Measurements from ENCODE around the gene EIF4G2.

The EIF4G2 gene

GRCh38 chr11:10792385-10793068, 16.2 kb downstream of the EIF4G2 start:
- DNase-seq (ENCODE audit: low read depth): peak; percentile 77
- peak; percentile 87 for TF ChIP-seq CTCF (conservative IDR thresholded peaks at IDR 0.05; ENCODE audit: control insufficient read depth, insufficient read depth, low read depth, low read length)
- H3K4me3 ChIP-seq (ENCODE audit: control insufficient read depth, low read depth, low read length): no peak overlapping the region

GRCh38 chr11:10786451-10786850, 22.3 kb downstream of the EIF4G2 start:
- no peak for DNase-seq (ENCODE audit: low read depth)
- H3K4me3 ChIP-seq (ENCODE audit: control insufficient read depth, low read depth, low read length): no peak overlapping the region
- TF ChIP-seq CTCF (conservative IDR thresholded peaks at IDR 0.05; ENCODE audit: control insufficient read depth, insufficient read depth, low read depth, low read length): no peak

DNA sequence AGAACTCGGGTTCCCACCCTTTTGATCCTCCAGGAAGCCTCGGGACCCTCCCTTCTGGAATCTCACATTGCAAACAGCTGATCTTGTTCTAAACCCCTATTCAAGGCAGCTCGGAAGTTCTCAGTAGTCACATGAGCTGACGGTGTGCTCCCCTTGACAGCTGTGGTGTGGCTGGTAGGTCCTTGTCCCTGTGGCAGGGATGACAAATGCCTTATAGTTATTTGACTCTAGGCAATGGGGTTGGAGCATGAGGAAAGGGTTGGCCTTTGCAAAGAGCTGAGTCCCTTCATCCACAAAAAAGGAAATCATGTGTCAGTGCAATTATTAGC, 23.6 kb downstream of the EIF4G2 start:
- TF ChIP-seq CTCF (conservative IDR thresholded peaks at IDR 0.05; ENCODE audit: control insufficient read depth, insufficient read depth, low read depth, low read length): no peak
- no peak for DNase-seq (ENCODE audit: low read depth)
- H3K4me3 ChIP-seq (ENCODE audit: control insufficient read depth, low read depth, low read length): no peak overlapping the region

- DNase-seq (ENCODE audit: low read depth): no peak
- H3K4me3 ChIP-seq (ENCODE audit: control insufficient read depth, low read depth, low read length): no peak overlapping the region
- TF ChIP-seq CTCF (conservative IDR thresholded peaks at IDR 0.05; ENCODE audit: control insufficient read depth, insufficient read depth, low read depth, low read length): no peak
Measured at GRCh38 chr11:10784232-10785145, 24.2 kb downstream of the EIF4G2 start.

GRCh38 chr11:10780040-10780439, 28.7 kb downstream of the EIF4G2 start:
- TF ChIP-seq CTCF (conservative IDR thresholded peaks at IDR 0.05; ENCODE audit: control insufficient read depth, insufficient read depth, low read depth, low read length): no peak
- H3K4me3 ChIP-seq (ENCODE audit: control insufficient read depth, low read depth, low read length): no peak overlapping the region
- DNase-seq (ENCODE audit: low read depth): peak; percentile 14

- peak; percentile 40 for DNase-seq (ENCODE audit: low read depth)
- TF ChIP-seq CTCF (conservative IDR thresholded peaks at IDR 0.05; ENCODE audit: control insufficient read depth, insufficient read depth, low read depth, low read length): no peak
- peak overlapping the region; percentile 22 for H3K4me3 ChIP-seq (ENCODE audit: control insufficient read depth, low read depth, low read length)
Measured at GRCh38 chr11:10779086-10779485, 29.6 kb downstream of the EIF4G2 start.

Measured in fibroblast of mammary gland (primary cell).